ENCODE results near the gene GTF2IRD1.

DNA sequence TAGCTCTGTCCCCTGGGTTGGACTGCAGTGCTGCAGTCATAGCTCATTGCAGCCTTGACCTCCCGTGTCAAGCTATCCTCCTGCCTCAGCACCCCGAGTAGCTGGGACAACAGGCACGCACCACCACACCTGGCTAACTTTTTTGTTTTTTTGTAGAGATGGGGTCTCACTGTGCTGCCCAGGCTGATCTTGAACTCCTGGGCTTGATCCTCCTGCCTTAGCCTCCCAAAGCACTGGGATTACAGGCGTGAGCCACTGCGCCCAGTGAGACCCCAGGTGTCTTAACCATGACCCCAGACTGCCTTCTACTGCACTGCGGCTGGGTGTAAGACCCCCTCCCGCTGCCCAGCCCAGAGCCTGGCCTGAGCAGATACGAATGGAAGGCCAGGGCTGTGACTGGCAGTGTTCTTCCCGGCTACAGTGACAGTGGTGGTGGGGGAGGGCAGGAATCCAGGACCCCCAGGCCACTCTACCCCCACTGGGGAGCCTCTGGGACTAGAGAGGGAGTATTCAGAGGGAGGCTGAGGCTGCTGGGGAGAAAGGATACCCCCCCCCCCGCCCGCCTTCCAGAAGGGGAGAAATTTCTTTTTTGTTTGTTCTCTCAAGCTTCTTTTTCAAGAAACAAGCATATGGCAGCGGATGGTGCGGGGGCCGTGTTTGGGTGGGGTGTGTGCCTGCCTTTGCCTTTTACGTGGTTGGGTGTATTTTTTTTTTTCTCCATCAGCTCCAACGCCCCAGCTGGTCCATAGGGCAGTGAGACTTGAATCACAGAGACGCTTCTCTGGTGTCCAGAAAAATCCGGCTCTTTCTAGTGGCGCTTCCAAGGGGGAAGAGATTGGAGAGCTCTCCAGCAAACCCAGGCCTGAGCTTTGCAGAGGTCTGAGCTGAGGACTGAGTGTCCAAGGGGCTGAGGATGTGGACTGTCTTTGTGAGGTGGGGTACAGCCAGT is 36.6 kb downstream of the GTF2IRD1 start:
- TF ChIP-seq POLR2A (IDR thresholded peaks at IDR 0.05; ENCODE audit: low read depth, low read length) (no peak), TAF1 (IDR thresholded peaks at IDR 0.05; ENCODE audit: borderline replicate concordance, low read depth, low read length) (no peak), POLR2AphosphoS5 (IDR thresholded peaks at IDR 0.05; ENCODE audit: low read depth, low read length) (no peak)
